NCI-H2107 treated with DMSO at 0.1 percent for 48 hours (cell line): ENCODE results near the gene SPTAN1.
"Not testable (repeated sequence)": the region's sequence is repeated elsewhere in the genome, so short reads cannot be mapped to it uniquely, and the experiment has no call there.

Experiments
- DNase-seq: peaks from one replicate; lab custom pipeline; 2025; ENCODE audit not compliant: unreplicated experiment; lab: John Stamatoyannopoulos, UW

The SPTAN1 gene

DNA sequence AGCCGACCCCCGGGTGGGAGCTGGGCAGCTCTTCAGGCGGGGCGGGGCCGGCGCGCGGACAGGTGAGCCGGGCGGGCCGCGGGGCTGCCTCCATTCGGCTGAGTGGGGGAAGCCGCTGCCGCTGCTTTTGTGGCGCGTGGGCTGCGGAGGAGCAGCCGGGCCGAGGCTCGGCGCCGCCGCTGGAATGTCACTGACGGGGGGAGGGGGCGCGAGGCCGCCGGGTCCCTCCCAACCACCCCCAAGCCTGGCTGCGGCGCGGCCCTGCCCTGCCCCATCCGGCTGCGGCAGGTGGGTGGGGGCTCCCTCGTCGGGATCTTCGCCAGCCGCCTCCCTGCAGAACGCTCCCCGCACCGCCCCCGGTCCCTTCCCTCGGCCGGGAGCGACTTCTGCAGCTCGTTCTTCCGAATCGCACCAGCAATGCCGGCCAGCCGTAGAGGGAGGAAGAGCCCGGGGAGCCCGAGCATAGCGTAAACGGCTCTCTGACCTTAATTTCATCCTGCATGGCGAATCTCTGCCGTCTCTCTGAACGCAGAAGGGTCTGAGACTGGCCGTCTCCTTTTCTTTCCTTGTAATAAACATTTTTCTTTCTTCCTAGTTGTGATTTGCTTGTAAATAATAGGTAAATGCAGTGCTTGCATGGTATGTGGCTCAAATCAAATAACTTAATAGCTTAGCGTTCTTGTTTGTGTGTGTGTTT lies 505 bp downstream of the SPTAN1 start:
- no peak for DNase-seq

GRCh38 chr9:128553728-128554127 lies 1.3 kb downstream of the SPTAN1 start:
- no peak for DNase-seq

GRCh38 chr9:128554155-128554862 lies 1.9 kb downstream of the SPTAN1 start:
- DNase-seq, result no peak

DNA sequence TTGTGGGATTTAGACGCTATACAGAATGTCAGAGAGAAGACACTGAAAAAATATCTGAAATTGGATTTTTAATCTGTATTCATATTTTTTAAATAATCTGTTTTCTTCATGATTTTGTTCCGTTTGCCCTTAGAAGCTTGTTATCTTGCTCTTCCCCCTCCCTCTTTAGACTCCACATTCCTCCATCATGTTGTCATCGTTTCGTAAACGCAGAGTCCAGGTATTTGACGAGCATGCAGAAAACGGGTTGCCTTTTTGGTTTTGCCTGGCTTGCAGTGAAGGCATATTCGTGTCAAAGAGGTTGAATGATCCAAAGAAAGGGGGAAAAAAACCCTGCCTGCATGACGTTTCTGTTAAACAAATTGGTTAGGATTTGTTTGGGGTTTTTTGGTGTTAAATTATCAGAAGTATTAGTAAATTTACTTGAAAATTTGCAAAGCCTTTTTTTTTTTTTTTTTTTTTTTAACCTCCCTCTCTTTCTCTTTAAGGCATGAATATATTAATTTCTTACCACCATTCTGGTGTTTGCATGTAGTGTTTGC lies 2.9 kb downstream of the SPTAN1 start:
- DNase-seq, result no peak

GRCh38 chr9:128556276-128556675 lies 3.9 kb downstream of the SPTAN1 start:
- DNase-seq, result no peak

- no peak for DNase-seq
Observed at GRCh38 chr9:128556926-128557634, 4.7 kb downstream of the SPTAN1 start.

DNA sequence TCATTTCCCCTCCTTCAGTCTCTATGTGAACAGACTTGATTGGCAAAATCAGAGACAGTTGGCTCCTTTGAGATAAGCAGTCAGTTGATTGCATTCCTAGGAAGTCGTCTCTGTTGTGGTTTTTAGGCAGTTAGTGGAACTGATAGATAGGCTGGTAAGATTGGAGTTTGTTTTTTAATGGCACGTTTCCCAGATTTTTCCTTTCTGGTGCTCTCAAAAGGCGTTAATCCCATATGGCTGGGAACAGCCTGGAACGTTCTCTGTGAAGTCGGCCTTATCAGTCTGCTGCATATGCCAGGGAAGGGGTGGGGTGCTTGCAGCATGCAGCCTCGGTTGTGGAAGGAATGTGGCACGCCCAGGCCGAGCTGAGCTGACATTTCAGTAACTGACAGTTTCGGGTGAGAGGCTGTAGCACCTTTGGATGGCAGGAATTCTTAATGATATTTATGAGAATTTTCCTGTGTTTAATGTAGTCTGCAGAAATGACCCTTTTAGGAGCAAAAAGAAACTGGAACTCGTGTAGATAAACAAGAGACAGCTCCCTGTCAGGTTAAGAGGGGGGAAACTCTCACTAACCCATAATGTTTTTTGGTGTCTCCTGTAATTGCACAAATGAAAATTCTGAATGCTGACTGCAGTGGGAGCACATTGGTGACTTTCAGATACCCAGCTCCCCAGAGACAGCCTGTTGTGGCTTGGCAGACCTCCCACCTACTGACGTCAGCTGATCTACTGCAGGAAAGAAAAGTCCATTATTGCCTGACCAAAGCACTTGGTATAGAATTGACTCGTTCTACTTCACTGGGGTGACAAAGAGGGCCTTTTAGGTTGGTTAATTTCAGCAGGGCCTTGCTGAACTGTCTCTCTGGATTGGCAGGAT lies 6.3 kb downstream of the SPTAN1 start:
- peak; percentile 97 for DNase-seq

DNA sequence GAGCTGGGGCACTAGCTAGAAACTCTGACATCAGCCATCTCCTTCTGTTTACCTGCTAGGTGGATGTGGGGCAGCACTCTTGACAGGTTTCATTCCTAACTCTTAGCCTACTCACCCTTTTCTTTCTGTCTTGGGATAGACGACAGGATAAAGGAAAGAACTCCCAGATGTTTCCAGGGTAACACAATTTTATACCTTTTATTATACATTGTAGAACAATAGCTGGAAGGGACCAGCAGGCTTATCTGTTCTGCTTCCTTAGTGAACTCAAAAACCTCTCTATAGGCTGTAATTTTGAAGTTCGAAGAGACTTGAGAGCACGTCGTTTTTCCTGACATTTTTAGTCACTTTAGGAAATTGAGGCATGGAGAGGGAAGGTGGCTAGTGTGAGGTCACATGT lies 13.2 kb downstream of the SPTAN1 start:
- no peak for DNase-seq

DNA sequence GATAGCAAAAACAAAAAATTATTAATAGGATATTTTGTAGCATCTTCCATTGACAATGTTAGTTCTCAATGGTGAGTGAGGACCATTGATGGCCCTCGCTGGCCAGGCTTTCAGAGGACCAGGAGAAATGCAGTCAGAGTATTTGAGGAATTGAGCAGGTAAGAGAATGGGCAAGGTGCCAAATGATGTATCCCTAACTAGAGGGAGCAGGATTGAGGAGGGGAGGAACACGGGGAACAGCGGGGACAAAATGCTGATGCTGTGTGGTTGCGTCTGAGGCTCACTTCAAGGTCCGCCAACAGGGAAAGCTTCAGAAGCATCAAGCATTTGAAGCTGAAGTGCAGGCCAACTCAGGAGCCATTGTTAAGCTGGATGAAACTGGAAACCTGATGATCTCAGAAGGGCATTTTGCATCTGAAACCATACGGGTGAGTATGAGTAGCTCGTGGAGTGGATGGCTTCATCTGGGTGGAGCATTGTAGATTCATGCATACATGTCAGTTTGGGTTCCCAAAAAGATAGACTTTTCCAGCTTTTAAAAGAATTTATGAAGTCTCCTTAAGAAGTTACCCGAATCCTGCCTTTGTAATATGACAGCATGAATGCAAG lies 16.2 kb downstream of the SPTAN1 start:
- DNase-seq, result peak; percentile 87

DNA sequence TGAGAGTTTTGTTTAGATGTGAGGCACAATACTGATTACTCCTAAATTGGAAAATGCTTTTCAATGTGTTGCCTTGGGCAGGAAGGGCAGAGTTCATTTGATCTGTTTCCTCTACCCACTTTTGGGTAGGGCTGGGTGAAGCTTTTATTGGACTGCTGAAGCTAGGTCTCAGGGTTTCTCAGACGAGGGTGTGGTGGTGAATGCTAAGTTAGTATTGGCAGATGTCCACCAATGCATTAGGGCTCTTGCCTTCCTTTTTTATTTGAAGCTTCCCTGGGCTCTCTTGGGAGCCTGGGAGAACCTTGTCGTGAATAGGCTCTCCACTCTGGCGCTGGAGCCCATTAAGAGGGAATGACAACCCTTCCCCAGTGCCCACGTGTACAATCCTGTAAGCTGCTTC lies 23.1 kb downstream of the SPTAN1 start:
- DNase-seq, result peak; percentile 78

- DNase-seq, result no peak
Observed at GRCh38 chr9:128575916-128576315, 23.5 kb downstream of the SPTAN1 start.

DNA sequence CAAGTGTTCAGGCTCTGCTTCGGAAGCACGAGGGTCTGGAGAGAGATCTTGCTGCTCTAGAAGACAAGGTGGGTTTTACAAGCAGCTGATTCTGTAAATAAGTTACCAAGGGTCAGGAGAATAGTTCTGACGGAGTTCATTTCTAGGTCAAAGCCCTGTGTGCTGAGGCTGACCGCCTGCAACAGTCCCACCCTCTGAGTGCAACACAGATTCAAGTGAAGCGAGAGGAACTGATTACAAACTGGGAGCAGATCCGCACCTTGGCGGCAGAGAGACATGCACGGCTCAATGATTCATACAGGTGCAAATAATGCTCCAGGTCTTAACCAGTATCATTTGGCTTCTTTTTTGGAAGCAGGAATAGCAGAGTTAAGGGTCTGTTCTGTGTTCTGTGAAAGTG lies 24.8 kb downstream of the SPTAN1 start:
- no peak for DNase-seq

- DNase-seq, result no peak
Observed at GRCh38 chr9:128579194-128579593, 26.8 kb downstream of the SPTAN1 start.

- no peak for DNase-seq
Observed at GRCh38 chr9:128580731-128581130, 28.3 kb downstream of the SPTAN1 start.

DNA sequence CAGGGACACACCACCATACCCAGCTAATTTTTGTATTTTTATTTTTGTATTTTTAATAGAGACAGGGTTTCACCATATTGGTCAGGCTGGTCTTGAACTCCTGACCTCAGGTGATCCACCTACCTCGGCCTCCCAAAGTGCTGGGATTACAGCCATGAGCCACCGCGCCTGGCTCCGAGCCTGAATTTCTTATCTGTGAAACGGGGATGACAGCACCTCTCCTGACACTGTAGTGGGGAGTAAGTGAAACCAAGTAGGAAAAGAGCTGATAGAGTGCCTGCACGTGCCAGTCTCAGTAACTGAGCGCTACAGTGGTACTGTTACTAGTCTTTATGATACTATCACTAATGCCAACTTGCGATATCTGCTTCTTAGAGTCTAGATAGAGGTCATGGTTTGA lies 32.8 kb downstream of the SPTAN1 start:
- DNase-seq, result not testable (repeated sequence)

- not testable (repeated sequence) for DNase-seq
Observed at GRCh38 chr9:128586934-128587333, 34.5 kb downstream of the SPTAN1 start.

GRCh38 chr9:128587453-128587852 lies 35.1 kb downstream of the SPTAN1 start:
- no peak for DNase-seq

- DNase-seq, result no peak
Observed at GRCh38 chr9:128588581-128589233, 36.3 kb downstream of the SPTAN1 start.

DNA sequence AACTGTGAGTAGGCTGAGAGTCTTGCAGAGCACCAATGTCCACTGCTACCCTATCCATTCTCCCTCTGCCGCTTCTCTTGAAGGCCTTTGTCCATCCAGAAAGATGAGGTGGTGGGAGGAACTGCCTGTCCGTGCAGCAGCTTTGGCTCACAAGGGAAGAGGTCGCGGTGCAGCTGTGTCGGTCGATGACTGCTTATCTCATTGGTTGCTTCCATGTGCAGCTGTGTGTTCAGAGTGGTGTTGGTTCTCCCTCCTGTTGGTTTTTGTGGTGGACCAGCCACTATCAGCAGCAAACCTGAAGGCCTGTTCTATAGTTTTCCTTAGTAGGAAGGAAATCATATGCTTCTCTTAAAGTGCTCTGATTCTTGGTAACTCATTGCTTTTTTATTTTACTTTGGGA lies 40.7 kb downstream of the SPTAN1 start:
- DNase-seq, result no peak

- no peak for DNase-seq
Observed at GRCh38 chr9:128593856-128594255, 41.5 kb downstream of the SPTAN1 start.
